PFSK-1 (cell line): Measurements from ENCODE around the gene FOXO6.

Source experiments
- FOXP2 ChIP-seq: optimal IDR thresholded peaks from 2 replicates; pipeline ENCODE3; 2011; ENCODE audit warnings: borderline replicate concordance, control low read depth, inconsistent platforms; ENCODE audit not compliant: insufficient read depth; ENCODE audit errors: extremely low read length, extremely low read depth
- POLR2AphosphoS5 ChIP-seq: IDR thresholded peaks from 2 replicates; pipeline ENCODE4 v1.6.1; 2012; ENCODE audit warnings: low read depth, mild to moderate bottlenecking, control low read depth, low read length, moderate library complexity
- SIN3A ChIP-seq: IDR thresholded peaks from 2 replicates; pipeline ENCODE4 v1.6.1; 2012; ENCODE audit warnings: mild to moderate bottlenecking, low read length, moderate library complexity, borderline replicate concordance; ENCODE audit not compliant: insufficient read depth
- TAF1 ChIP-seq: IDR thresholded peaks from 2 replicates; pipeline ENCODE4 v1.6.1; 2012; ENCODE audit warnings: low read length, control low read depth, borderline replicate concordance; ENCODE audit not compliant: insufficient read depth
- TF ChIP-seq, protein P1 (sequence below), 2 experiments: IDR thresholded peaks; 2 replicates each; pipeline versions ENCODE4 v1.6.1 to v1.8.0; 2011 to 2012; ENCODE audit warnings: low read depth in 2 of 2, low read length in 2 of 2, control low read depth in 1 of 2, inconsistent platforms in 1 of 2, mild to moderate bottlenecking in 1 of 2, moderate library complexity in 1 of 2; ENCODE audit not compliant: insufficient read depth in 1 of 2

Gene FOXO6

DNA sequence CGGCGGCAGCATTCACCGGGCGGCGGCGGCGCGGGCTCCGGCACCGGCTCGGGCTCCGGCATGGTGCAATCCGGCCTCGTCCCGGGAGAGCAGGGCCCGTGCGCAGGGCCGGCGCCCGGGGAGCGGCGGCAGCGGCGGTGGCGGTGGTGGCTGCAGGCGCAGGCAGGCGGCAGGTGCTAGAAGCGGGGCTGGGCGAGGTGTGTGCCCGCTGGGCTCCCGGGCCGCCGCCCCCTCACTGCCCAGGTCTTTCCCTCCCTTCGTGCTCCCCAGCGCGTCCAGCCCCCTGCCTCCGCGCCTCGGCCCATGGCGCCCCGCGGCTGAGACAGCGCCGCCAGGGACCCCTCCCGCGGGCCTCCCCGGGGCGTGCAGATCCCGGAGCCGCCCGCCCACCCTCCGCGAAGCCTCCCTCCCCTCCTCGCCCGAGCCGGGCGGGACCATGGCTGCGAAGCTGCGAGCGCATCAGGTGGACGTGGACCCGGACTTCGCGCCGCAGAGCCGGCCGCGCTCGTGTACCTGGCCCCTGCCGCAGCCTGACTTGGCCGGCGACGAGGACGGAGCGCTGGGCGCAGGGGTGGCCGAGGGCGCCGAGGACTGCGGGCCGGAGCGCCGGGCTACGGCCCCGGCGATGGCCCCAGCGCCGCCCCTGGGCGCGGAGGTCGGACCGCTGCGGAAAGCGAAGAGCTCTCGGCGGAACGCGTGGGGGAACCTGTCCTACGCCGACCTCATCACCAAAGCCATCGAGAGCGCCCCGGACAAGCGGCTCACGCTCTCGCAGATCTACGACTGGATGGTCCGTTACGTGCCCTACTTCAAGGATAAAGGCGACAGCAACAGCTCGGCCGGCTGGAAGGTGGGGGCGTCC, 492 bp downstream of the FOXO6 start:
- no peak for TF ChIP-seq POLR2AphosphoS5
- TF ChIP-seq SIN3A, result no peak
- TF ChIP-seq, protein P1, sequence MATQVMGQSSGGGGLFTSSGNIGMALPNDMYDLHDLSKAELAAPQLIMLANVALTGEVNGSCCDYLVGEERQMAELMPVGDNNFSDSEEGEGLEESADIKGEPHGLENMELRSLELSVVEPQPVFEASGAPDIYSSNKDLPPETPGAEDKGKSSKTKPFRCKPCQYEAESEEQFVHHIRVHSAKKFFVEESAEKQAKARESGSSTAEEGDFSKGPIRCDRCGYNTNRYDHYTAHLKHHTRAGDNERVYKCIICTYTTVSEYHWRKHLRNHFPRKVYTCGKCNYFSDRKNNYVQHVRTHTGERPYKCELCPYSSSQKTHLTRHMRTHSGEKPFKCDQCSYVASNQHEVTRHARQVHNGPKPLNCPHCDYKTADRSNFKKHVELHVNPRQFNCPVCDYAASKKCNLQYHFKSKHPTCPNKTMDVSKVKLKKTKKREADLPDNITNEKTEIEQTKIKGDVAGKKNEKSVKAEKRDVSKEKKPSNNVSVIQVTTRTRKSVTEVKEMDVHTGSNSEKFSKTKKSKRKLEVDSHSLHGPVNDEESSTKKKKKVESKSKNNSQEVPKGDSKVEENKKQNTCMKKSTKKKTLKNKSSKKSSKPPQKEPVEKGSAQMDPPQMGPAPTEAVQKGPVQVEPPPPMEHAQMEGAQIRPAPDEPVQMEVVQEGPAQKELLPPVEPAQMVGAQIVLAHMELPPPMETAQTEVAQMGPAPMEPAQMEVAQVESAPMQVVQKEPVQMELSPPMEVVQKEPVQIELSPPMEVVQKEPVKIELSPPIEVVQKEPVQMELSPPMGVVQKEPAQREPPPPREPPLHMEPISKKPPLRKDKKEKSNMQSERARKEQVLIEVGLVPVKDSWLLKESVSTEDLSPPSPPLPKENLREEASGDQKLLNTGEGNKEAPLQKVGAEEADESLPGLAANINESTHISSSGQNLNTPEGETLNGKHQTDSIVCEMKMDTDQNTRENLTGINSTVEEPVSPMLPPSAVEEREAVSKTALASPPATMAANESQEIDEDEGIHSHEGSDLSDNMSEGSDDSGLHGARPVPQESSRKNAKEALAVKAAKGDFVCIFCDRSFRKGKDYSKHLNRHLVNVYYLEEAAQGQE (IDR thresholded peaks at IDR 0.05; ENCODE audit: insufficient read depth in 1 of 2, low read depth in 2 of 2, low read length in 2 of 2), result no peak
- no peak for TF ChIP-seq FOXP2
- TF ChIP-seq TAF1, result no peak

DNA sequence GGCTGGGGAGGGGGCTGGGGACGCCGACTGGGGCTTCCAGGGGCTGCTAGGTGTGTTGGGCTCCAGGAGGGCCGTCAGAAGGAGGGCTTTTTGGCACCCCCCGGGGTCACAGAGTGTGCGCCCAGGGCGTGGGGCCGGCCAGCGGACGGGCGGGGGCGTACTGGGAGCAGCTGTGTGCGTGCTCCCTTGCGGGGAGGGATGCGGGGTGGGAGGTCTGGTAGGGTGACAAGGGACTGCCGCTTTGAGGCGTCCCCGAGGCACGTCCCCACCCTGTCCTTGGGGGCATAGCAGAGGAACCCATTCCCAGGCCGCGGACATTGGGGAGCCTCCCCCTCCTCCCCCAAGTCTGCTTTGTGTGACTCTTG, 1.1 kb downstream of the FOXO6 start:
- TF ChIP-seq, protein P1 (IDR thresholded peaks at IDR 0.05; ENCODE audit: insufficient read depth in 1 of 2, low read depth in 2 of 2, low read length in 2 of 2), result no peak
- no peak for TF ChIP-seq POLR2AphosphoS5
- TF ChIP-seq SIN3A, result no peak
- no peak for TF ChIP-seq TAF1
- no peak for TF ChIP-seq FOXP2

DNA sequence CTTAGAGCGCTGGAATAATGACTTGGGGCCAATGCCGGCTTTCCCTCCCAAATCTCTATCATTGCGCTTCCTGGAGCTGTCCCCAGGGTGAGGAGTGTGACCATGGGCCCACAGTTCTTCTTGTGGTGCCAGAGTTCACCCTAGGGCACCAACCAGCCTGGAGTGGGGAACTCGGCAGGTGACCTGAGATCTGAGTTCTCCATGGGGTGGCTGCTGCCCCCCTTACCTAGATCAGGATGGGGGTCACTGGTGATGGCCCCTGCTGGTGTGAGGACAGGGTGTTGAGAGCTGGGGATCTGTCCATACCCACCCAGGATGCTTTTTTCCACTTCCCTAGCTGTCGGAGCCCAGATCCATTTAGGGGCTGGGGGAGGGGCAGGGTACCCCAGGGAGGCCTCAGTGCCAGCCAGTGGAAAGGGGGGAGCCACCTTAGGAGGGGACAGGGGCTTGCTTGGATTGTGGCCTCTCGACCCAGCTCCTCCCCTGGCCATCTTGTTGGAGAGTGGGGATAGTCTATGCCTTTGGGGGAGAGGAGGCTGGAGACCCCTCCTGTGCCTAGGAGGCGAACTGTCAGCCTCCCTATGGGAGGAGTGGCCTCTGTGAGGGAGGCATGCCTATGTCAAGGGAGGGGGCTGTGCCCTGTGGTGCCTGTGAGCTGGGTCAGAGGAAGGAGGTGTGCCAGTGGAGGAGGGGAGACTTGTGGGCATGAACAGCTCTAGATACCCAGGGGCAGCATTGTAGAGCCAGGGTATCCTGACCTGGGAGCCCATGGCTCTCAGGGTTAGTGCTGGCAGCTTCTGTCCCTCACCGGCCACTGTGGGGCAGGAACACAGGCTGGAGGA, 1.7 kb downstream of the FOXO6 start:
- TF ChIP-seq, protein P1 (IDR thresholded peaks at IDR 0.05; ENCODE audit: insufficient read depth in 1 of 2, low read depth in 2 of 2, low read length in 2 of 2), result no peak
- TF ChIP-seq SIN3A (no peak), TAF1 (no peak), FOXP2 (no peak), POLR2AphosphoS5 (no peak)

DNA sequence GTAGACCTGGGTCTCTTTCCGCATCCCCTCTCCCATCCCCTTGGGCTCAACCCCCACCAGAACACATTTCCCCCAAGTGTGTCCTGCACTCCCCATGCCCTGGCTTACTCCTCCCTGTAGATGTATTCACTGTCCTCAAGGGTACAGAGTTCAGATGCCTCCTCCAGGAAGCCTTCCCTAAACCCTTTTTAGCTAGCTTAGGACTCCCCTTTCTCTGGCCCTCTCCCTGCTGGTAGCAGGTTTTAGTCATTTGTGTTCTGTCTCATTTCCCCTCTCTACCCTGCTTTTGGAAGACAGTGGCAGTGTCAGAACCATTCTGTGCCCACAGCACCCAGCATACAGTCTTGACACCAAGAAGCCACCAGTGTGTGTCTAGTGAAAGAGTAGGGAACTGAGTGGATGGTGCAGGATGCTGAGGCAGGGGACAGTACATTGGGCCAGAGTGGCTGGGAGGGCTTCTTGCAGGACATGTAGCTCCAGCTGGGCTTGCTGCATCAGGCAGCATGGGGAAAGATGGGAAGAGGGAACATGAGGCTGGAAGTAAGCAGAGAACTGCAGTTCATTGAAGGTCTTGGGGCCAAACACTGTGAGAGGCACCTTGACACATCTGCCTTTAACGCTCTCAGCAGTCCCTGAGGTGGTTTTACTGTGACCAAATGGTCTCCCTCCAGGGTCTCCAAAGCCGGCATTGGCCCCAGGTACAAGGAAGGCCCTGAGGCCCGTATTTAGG, 2.5 kb downstream of the FOXO6 start:
- TF ChIP-seq, protein P1 (IDR thresholded peaks at IDR 0.05; ENCODE audit: insufficient read depth in 1 of 2, low read depth in 2 of 2, low read length in 2 of 2), result no peak
- TF ChIP-seq FOXP2, result no peak
- no peak for TF ChIP-seq SIN3A
- no peak for TF ChIP-seq TAF1
- no peak for TF ChIP-seq POLR2AphosphoS5
